HG03342 (cell line): ENCODE measurements around the gene SNRPD3.
"Not testable (repeated sequence)": the region's sequence is repeated elsewhere in the genome, so short reads cannot be mapped to it uniquely, and the experiment has no call there.

Experiments
- ATAC-seq: cut with Tn5 transposase; IDR thresholded peaks from one replicate; pipeline ENCODE4 v1.9.1; 2021; ENCODE audit warnings: mild to moderate bottlenecking, moderate library complexity; ENCODE audit not compliant: unreplicated experiment

SNRPD3 gene

DNA sequence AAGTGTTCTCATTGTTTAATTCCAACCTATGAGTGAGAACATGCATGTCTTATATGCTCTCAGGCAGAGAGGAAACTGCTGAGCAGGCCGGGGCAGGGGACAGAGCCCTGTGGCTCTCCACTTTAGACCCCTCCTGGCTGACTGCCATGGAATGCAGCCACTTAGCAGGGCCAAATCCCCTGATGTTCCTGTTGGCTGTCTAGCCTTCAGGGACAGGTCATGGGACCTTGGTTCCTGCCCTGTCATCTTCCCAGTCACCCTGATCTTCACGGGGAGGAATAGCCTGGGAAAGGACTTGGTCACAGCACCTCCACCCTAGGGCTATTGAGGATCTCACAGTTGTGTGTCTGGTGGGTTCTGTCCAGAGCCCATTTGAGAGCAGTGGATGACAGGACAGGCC, 50.5 kb downstream of the SNRPD3 start:
- not testable (repeated sequence) for ATAC-seq

DNA sequence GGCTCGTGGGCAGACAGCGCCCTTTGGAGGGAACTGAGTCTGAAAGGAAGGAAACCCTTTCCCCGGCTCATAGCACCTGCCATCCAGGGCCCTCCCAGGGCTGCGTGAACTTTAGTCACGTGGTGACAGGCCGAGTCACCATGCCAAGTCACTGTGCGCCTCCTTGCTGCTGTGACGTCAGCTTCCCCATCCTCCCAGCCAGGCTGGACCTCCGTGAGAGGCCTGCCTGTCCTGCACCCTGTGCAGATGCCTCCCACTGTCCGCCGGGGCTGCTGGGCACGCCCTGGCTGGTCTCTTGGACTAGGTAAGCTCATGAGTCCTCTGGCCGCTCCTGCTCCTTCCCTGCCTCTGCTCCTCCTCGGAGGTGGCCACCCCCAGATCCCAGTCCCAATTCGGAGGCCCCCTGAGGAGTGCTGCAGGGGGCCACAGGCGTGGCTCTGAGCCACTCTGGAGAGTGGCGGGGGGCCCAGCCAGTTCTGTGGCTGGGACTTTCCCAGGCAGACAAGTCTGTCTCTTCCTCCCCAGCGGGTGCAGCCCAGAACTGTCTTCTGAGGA, 51.7 kb downstream of the SNRPD3 start:
- not testable (repeated sequence) for ATAC-seq

DNA sequence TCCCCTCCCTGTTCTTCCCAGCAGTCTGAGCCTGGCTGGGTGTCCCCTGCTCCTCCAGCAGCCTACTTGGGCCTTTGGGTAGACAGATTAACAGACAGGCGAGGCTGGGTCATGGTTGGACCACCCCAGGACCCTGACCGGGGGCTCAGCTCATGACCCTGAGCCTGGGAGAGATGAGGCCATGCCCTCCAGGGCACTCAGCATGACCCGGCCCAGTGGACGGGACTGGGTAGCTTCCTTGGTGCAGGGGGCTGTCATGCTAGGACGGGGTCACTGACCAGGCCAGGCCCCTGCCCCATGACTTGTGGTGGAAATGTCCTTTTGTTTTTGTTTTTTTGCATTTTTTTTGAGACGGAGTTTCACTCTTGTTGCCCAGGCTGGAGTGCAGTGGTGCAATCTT, 52.5 kb downstream of the SNRPD3 start:
- ATAC-seq: not testable (repeated sequence)

DNA sequence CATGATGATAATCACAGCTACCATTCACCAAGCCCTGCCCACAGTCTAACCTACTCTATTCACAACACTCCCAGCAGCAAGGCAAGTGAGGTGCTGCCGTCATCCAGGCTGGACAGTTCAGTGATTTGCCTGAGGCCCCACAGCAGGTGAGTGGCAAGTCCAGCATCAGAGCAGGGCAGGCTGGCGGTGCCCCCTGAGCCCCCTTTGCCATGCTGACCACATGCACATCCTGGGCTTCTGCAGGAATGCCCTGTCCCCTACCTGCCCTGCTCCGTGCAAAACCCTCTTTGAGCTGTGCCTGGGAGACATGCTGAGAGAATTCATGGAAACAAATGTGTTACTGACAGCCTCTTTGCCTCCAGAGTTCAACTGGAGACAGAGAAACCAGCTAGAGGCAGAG, 54.1 kb downstream of the SNRPD3 start:
- not testable (repeated sequence) for ATAC-seq

DNA sequence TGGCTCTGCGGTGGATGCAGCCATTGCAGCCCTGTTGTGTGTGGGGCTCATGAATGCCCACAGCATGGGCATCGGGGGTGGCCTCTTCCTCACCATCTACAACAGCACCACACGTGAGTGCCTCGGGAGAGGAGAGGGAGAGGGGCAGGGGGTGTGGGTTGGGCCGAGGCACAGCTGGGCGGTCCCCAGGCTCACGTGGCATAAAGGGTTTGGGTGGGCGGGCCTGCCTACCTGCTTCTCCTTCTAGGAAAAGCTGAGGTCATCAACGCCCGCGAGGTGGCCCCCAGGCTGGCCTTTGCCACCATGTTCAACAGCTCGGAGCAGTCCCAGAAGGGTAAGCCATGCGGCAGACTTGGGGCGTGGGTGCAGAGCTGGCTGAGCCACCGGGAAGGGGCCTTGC, 59.0 kb downstream of the SNRPD3 start:
- ATAC-seq: not testable (repeated sequence)

DNA sequence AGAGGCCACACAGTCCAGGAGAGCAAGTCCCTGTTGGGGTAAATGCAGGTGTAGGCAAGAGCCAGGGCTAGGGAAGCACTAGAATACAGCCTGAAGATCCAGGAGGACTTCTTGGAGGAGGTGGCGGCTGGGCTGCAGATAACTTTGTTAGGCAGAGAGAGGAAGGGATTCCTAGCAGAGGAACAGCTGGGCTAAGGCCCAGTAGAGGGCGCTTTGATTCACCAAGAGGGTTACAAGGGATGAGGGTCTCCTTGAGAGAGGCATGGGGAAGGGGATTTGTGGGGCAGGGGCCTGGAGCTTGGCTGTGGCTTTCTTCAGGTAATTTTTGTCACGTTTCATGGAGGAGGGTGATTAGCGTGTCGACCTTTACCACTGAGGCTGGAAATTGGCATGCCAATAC, 65.4 kb downstream of the SNRPD3 start:
- ATAC-seq: not testable (repeated sequence)

DNA sequence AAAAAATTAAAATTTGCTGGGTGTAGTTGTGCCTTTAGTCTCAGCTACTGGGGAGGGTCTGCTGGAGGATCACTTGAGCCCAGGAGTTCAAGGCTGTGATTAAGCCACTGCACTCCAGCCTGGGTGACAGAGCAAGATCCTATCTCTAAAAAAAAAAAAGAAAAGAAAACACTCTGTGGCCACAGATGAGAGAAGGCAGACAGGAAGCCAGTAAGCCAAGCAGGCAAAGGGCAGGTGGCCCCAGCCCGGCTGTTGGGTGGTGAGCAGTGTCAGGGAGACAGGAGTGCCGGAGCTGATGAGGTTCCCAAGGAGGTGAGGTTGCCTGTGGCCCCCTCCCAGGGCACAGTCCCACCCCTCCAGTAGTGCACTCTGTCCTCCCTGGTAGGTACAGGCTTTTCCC, 66.8 kb downstream of the SNRPD3 start:
- ATAC-seq: not testable (repeated sequence)
